Fibroblast of lung (primary cell): ENCODE measurements around the gene COL9A2. TPM values are rescaled to one million over a fixed set of nuclear protein-coding genes. Genes with fewer than 3 reads are reported as not detected.

Experiments used
- DNase-seq, 2 donors: peaks; one replicate each; pipeline versions ENCODE4 v3.0.0 to v3.0.0-alpha.2; 2010; ENCODE audit warnings: low read depth in 2 of 2
- H2AFZ ChIP-seq: 2 replicates; pipeline ENCODE4 v1.5.1; 2012; ENCODE audit warnings: low read length, control low read depth, inconsistent platforms
- H3K27ac ChIP-seq: 2 replicates; pipeline ENCODE4 v1.5.1; 2011; ENCODE audit warnings: low read length, control low read depth; ENCODE audit not compliant: insufficient read depth
- H3K27me3 ChIP-seq: 2 replicates; pipeline ENCODE4 v1.5.1; 2011; ENCODE audit warnings: mild to moderate bottlenecking, low read length; ENCODE audit not compliant: control insufficient read depth, insufficient read depth
- H3K36me3 ChIP-seq: 2 replicates; pipeline ENCODE4 v1.5.1; 2011; ENCODE audit warnings: low read length; ENCODE audit not compliant: control insufficient read depth, insufficient read depth
- H3K4me1 ChIP-seq: 2 replicates; pipeline ENCODE4 v1.5.1; 2011; ENCODE audit warnings: low read length; ENCODE audit not compliant: control insufficient read depth, insufficient read depth; ENCODE audit errors: extremely low read depth
- H3K4me2 ChIP-seq: 2 replicates; pipeline ENCODE4 v1.5.1; 2011; ENCODE audit warnings: low read length, control low read depth; ENCODE audit not compliant: insufficient read depth; ENCODE audit errors: extremely low read depth
- H3K4me3 ChIP-seq, 4 experiments: fragments of 200-600 bp in 1 of 4; sonication (generic) in 1 of 4; replicated peaks in 1 of 4; 2 replicates each; pipeline ENCODE4 v1.5.1; 2011 to 2016; ENCODE audit warnings: low read length in 4 of 4, low read depth in 3 of 4, mild to moderate bottlenecking in 3 of 4, control low read depth in 2 of 4, inconsistent platforms in 1 of 4, mixed read lengths in 1 of 4; ENCODE audit not compliant: insufficient read depth in 1 of 4; ENCODE audit errors: control extremely low read depth in 1 of 4
- H3K79me2 ChIP-seq: 2 replicates; pipeline ENCODE4 v1.5.1; 2012; ENCODE audit warnings: mild to moderate bottlenecking, low read length, inconsistent platforms; ENCODE audit not compliant: control insufficient read depth, insufficient read depth
- H3K9ac ChIP-seq: 2 replicates; pipeline ENCODE4 v1.5.1; 2011; ENCODE audit warnings: mild to moderate bottlenecking, low read length, control low read depth; ENCODE audit not compliant: insufficient read depth
- H3K9me3 ChIP-seq: 2 replicates; pipeline ENCODE4 v1.5.1; 2012; ENCODE audit warnings: low read depth, low read length; ENCODE audit not compliant: control insufficient read depth, insufficient read depth
- H4K20me1 ChIP-seq: 2 replicates; pipeline ENCODE4 v1.5.1; 2011; ENCODE audit warnings: low read length; ENCODE audit not compliant: control insufficient read depth, insufficient read depth; ENCODE audit errors: extremely low read depth
- CTCF ChIP-seq, 2 donors: IDR thresholded peaks in 1 of 2; conservative IDR thresholded peaks in 1 of 2; 1 replicate in 1 of 2; 2 replicates in 1 of 2; pipeline ENCODE4 v1.5.1; 2011 to 2012; ENCODE audit warnings: low read length in 2 of 2, control low read depth in 1 of 2, inconsistent platforms in 1 of 2, low read depth in 1 of 2, mild to moderate bottlenecking in 1 of 2
- EZH2 ChIP-seq: IDR thresholded peaks from 2 replicates; pipeline ENCODE4 v1.5.1; 2012; ENCODE audit warnings: low read length, control low read depth, mild to moderate bottlenecking; ENCODE audit errors: missing control alignments
- polyA plus RNA-seq, 2 donors: library from polyadenylated mRNA; depleted of rRNA in 1 of 2; stranded (reverse) in 1 of 2; unstranded in 1 of 2; fragments of >200 nt; gene quantifications; 2 replicates each; pipeline ENCODE4 v1.2.1, GENCODE V29; 2011 to 2012; ENCODE audit warnings: missing spikeins in 1 of 2
- total RNA-seq: library from RNA; depleted of rRNA; stranded (reverse); fragments of >200 nt; gene quantifications from 2 replicates; pipeline ENCODE4 v1.2.1, GENCODE V29; 2014

COL9A2 gene
- total and polyA plus RNA-seq, 2 donors (not counting 1 experiment from before 2014, with no cell fraction given), result 1.3 to 2.8 TPM

GRCh38 chr1:40276122-40276521 is 41.0 kb downstream of the COL9A2 start:
- DNase-seq, result no peak
- H3K27ac ChIP-seq, result no peak overlapping the region
- H4K20me1 ChIP-seq, result no peaks in the 10 kb centered on the region
- no peak overlapping the region for H3K4me3 ChIP-seq
- no peak overlapping the region for H2AFZ ChIP-seq
- peaks cover 8% of the 10 kb centered on the region for H3K36me3 ChIP-seq
- H3K27me3 ChIP-seq, result no peaks in the 10 kb centered on the region
- no peaks in the 10 kb centered on the region for H3K4me1 ChIP-seq
- no peaks in the 10 kb centered on the region for H3K9me3 ChIP-seq
- H3K79me2 ChIP-seq, result no peaks in the 10 kb centered on the region
- no peak overlapping the region for H3K4me2 ChIP-seq
- no peak overlapping the region for H3K9ac ChIP-seq
- no peak for TF ChIP-seq CTCF (conservative IDR thresholded peaks at IDR 0.05 in 1 of 2, IDR thresholded peaks at IDR 0.05 in 1 of 2; ENCODE audit: low read depth in 1 of 2, low read length in 2 of 2)
- TF ChIP-seq EZH2, result no peak

- TF ChIP-seq CTCF (conservative IDR thresholded peaks at IDR 0.05 in 1 of 2, IDR thresholded peaks at IDR 0.05 in 1 of 2; ENCODE audit: low read depth in 1 of 2, low read length in 2 of 2), result no peak
- no peak for TF ChIP-seq EZH2
- H3K36me3 ChIP-seq, result peaks cover 9% of the 10 kb centered on the region
These were observed 42.8 kb downstream of the COL9A2 start for GRCh38 chr1:40274331-40274730.

GRCh38 chr1:40273547-40274166 is 43.4 kb downstream of the COL9A2 start:
- TF ChIP-seq CTCF (conservative IDR thresholded peaks at IDR 0.05 in 1 of 2, IDR thresholded peaks at IDR 0.05 in 1 of 2; ENCODE audit: low read depth in 1 of 2, low read length in 2 of 2) (no peak), EZH2 (no peak)
- DNase-seq, result no peak

More at GRCh38 chr1:40274331-40274730, 42.8 kb downstream of the COL9A2 start:
- Histone ChIP-seq H3K9me3 (no peaks in the 10 kb centered on the region), H4K20me1 (no peaks in the 10 kb centered on the region), H2AFZ (no peak overlapping the region), H3K4me3 (no peak overlapping the region), H3K4me2 (no peak overlapping the region), H3K27ac (no peak overlapping the region), H3K27me3 (no peaks in the 10 kb centered on the region), H3K9ac (no peak overlapping the region), H3K79me2 (no peaks in the 10 kb centered on the region), H3K4me1 (peaks cover 5% of the 10 kb centered on the region)
- DNase-seq, result no peak

More at GRCh38 chr1:40273547-40274166, 43.4 kb downstream of the COL9A2 start:
- Histone ChIP-seq H3K79me2 (no peaks in the 10 kb centered on the region), H3K4me1 (peaks cover 5% of the 10 kb centered on the region), H4K20me1 (no peaks in the 10 kb centered on the region), H3K36me3 (peaks cover 9% of the 10 kb centered on the region), H3K27me3 (no peaks in the 10 kb centered on the region), H3K4me2 (no peak overlapping the region), H3K9ac (no peak overlapping the region), H3K27ac (no peak overlapping the region), H3K9me3 (no peaks in the 10 kb centered on the region), H3K4me3 (no peak overlapping the region), H2AFZ (no peak overlapping the region)
